ENCODE measurements around the gene RCBTB2.

DNA sequence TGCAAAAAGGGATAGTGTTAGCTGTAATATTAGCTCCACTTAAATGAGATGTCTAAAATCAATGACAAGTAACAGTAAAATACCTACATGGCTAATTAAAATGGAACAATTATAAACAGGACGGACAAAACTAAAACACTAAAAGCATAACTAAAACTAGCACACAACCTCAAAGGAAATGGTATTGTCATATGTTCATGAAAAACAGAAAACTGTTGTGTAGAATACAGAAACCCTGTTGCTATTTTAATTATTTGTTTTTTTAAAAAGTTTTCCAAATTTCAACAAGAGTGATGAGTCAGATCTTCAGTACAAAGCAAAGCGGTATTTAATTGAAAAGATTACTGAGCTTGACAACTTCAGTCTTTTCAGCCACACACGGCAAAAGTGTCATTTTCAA, 4.2 kb downstream of the RCBTB2 start:
- no peak for TF ChIP-seq POLR2A (IDR thresholded peaks at IDR 0.05; ENCODE audit: low read depth, low read length)
- TF ChIP-seq POLR2AphosphoS5 (IDR thresholded peaks at IDR 0.05; ENCODE audit: low read depth, low read length): no peak

Measured in GM12892 (cell line).